MCF 10A (cell line): ENCODE measurements around the gene ATP2A3. TPM values are rescaled to one million over a fixed set of nuclear protein-coding genes. Genes with fewer than 3 reads are reported as not detected.
"Not testable (repeated sequence)": the region's sequence is repeated elsewhere in the genome, so short reads cannot be mapped to it uniquely, and the experiment has no call there.

ENCODE experiments used
- BruUV-seq: library from RNA; stranded (reverse); fragments of 400-500 nt; replicated peaks from 2 replicates; lab custom pipeline; 2021; lab: Mats Ljungman, UMichigan
- CTCF ChIA-PET: fragments of 300-600 bp; sonication (Branson Sonifier 250); formaldehyde crosslinking; extraction: SDS; loops from one replicate; lab custom pipeline; 2021; ENCODE audit warnings: antibody characterized with exemption, inconsistent platforms; lab: Yijun Ruan, JAX
- POLR2A ChIA-PET: fragments of 300-600, 350-650 bp; sonication (Branson Sonifier 250); formaldehyde crosslinking; extraction: SDS; loops from one replicate; lab custom pipeline; 2020; ENCODE audit warnings: antibody characterized with exemption, inconsistent platforms; lab: Yijun Ruan, JAX
- DNase-seq: peaks from one replicate; pipeline ENCODE4 v3.0.0-alpha.2; 2018; ENCODE audit not compliant: unreplicated experiment
- H3K27ac Mint-ChIP-seq: one replicate; pipeline ENCODE4 v1.8.0; 2022; ENCODE audit warnings: mild to moderate bottlenecking, low read depth, mixed read lengths; ENCODE audit not compliant: unreplicated experiment
- H3K27me3 Mint-ChIP-seq: one replicate; pipeline ENCODE4 v1.8.0; 2022; ENCODE audit warnings: mixed read lengths; ENCODE audit not compliant: insufficient read depth, unreplicated experiment
- H3K36me3 Mint-ChIP-seq: one replicate; pipeline ENCODE4 v1.8.0; 2022; ENCODE audit warnings: mild to moderate bottlenecking, moderate library complexity, mixed read lengths; ENCODE audit not compliant: insufficient read depth, unreplicated experiment
- H3K4me1 Mint-ChIP-seq: one replicate; pipeline ENCODE4 v1.8.0; 2022; ENCODE audit warnings: mixed read lengths; ENCODE audit not compliant: insufficient read depth, unreplicated experiment
- H3K4me3 Mint-ChIP-seq: one replicate; pipeline ENCODE4 v1.8.0; 2022; ENCODE audit warnings: mild to moderate bottlenecking, moderate library complexity, mixed read lengths; ENCODE audit not compliant: unreplicated experiment
- H3K9me3 Mint-ChIP-seq: one replicate; pipeline ENCODE4 v1.8.0; 2022; ENCODE audit warnings: mixed read lengths; ENCODE audit not compliant: unreplicated experiment
- CTCF ChIP-seq: fragments of 200-600 bp; IDR thresholded peaks from one replicate; pipeline ENCODE4 v1.8.0; 2022; ENCODE audit warnings: antibody characterized with exemption, mild to moderate bottlenecking; ENCODE audit not compliant: unreplicated experiment
- intact Hi-C: fragments of 100-400 bp; cut with micrococcal nuclease; formaldehyde crosslinking; loops from 2 replicates; pipeline ENCODE4 v1.14.1; 2022
- total RNA-seq: library from RNA; stranded (reverse); gene quantifications from 2 replicates; pipeline ENCODE4 v1.2.3, GENCODE V29; 2022

Gene ATP2A3
- total RNA-seq, 1 experiment from 2014 or later, result not detected

- H3K9me3 Mint-ChIP-seq, result no peaks in the 10 kb centered on the region
- BruUV-seq, result no TSS peak
These were observed 13.2 kb downstream of the ATP2A3 start for GRCh38 chr17:3951003-3951402.

GRCh38 chr17:3950584-3950983 lies 13.7 kb downstream of the ATP2A3 start:
- Mint-ChIP-seq H3K36me3 (no peaks in the 10 kb centered on the region), H3K27me3 (no peaks in the 10 kb centered on the region), H3K27ac (no peak overlapping the region), H3K9me3 (no peaks in the 10 kb centered on the region), H3K4me3 (no peak overlapping the region), H3K4me1 (no peaks in the 10 kb centered on the region)
- POLR2A ChIA-PET, result interaction anchor here (0.5 kb wide), 1 partner anchor 114 kb away, joined by 3 read pairs; no protein-coding TSS in a partner anchor
- no TSS peak for BruUV-seq
- no peak for TF ChIP-seq CTCF
- intact Hi-C loops, result no loop called here
- no peak for DNase-seq
- CTCF ChIA-PET, result no interaction called here

More at GRCh38 chr17:3951003-3951402, 13.2 kb downstream of the ATP2A3 start:
- Mint-ChIP-seq H3K27ac (no peak overlapping the region), H3K4me1 (no peaks in the 10 kb centered on the region), H3K4me3 (no peak overlapping the region), H3K36me3 (no peaks in the 10 kb centered on the region), H3K27me3 (no peaks in the 10 kb centered on the region)
- intact Hi-C loops, result no loop called here
- ChIA-PET POLR2A (no interaction called here), CTCF (no interaction called here)
- DNase-seq, result no peak
- TF ChIP-seq CTCF, result no peak

GRCh38 chr17:3949418-3949817 lies 14.8 kb downstream of the ATP2A3 start:
- Mint-ChIP-seq H3K36me3 (no peaks in the 10 kb centered on the region), H3K27ac (no peak overlapping the region), H3K9me3 (no peaks in the 10 kb centered on the region), H3K4me1 (no peaks in the 10 kb centered on the region), H3K4me3 (no peak overlapping the region), H3K27me3 (no peaks in the 10 kb centered on the region)
- no peak for TF ChIP-seq CTCF
- no peak for DNase-seq
- no TSS peak for BruUV-seq
- ChIA-PET POLR2A (no interaction called here), CTCF (interaction anchor here (0.6 kb wide), 1 partner anchor 122 kb away, joined by 3 read pairs; no protein-coding TSS in a partner anchor)
- intact Hi-C loops, result no loop called here

- H3K27me3 Mint-ChIP-seq, H3K36me3 Mint-ChIP-seq, H3K27ac Mint-ChIP-seq, H3K4me3 Mint-ChIP-seq, H3K9me3 Mint-ChIP-seq, POLR2A ChIA-PET, H3K4me1 Mint-ChIP-seq, DNase-seq, intact Hi-C loops, BruUV-seq: not testable (repeated sequence)
- CTCF ChIA-PET, result interaction anchor here (1.0 to 1.7 kb wide), 2 partner anchors 13 to 35 kb away, joined by 3 to 5 read pairs; no protein-coding TSS in a partner anchor
These were observed 15.7 kb downstream of the ATP2A3 start for GRCh38 chr17:3948551-3948950.
